ENCODE results near the gene WHRN.

The WHRN gene

GRCh38 chr9:114445616-114446015 is 59.7 kb downstream of the WHRN start:
- no peak for TF ChIP-seq REST (IDR thresholded peaks at IDR 0.05; ENCODE audit: insufficient read depth in 1 of 2, low read depth in 2 of 2, low read length in 2 of 2)

- TF ChIP-seq SIN3A (IDR thresholded peaks at IDR 0.05; ENCODE audit: borderline replicate concordance, insufficient read depth, low read length): no peak
- no peak for TF ChIP-seq TAF1 (IDR thresholded peaks at IDR 0.05; ENCODE audit: borderline replicate concordance, insufficient read depth, low read length)
- TF ChIP-seq REST (IDR thresholded peaks at IDR 0.05; ENCODE audit: insufficient read depth in 1 of 2, low read depth in 2 of 2, low read length in 2 of 2): no peak
- TF ChIP-seq FOXP2 (optimal IDR thresholded peaks at IDR 0.05; ENCODE audit: borderline replicate concordance, extremely low read depth, extremely low read length, insufficient read depth): no peak
- TF ChIP-seq POLR2AphosphoS5 (IDR thresholded peaks at IDR 0.05; ENCODE audit: low read depth, low read length): no peak
Observed at GRCh38 chr9:114442022-114442421, 63.3 kb downstream of the WHRN start.

GRCh38 chr9:114437401-114437893 is 67.8 kb downstream of the WHRN start:
- TF ChIP-seq FOXP2 (optimal IDR thresholded peaks at IDR 0.05; ENCODE audit: borderline replicate concordance, extremely low read depth, extremely low read length, insufficient read depth): no peak
- TF ChIP-seq TAF1 (IDR thresholded peaks at IDR 0.05; ENCODE audit: borderline replicate concordance, insufficient read depth, low read length): no peak
- TF ChIP-seq POLR2AphosphoS5 (IDR thresholded peaks at IDR 0.05; ENCODE audit: low read depth, low read length): no peak
- TF ChIP-seq REST (IDR thresholded peaks at IDR 0.05; ENCODE audit: insufficient read depth in 1 of 2, low read depth in 2 of 2, low read length in 2 of 2): no peak
- TF ChIP-seq SIN3A (IDR thresholded peaks at IDR 0.05; ENCODE audit: borderline replicate concordance, insufficient read depth, low read length): no peak

GRCh38 chr9:114434878-114435311 is 70.4 kb downstream of the WHRN start:
- TF ChIP-seq REST (IDR thresholded peaks at IDR 0.05; ENCODE audit: insufficient read depth in 1 of 2, low read depth in 2 of 2, low read length in 2 of 2) (no peak), FOXP2 (optimal IDR thresholded peaks at IDR 0.05; ENCODE audit: borderline replicate concordance, extremely low read depth, extremely low read length, insufficient read depth) (no peak), SIN3A (IDR thresholded peaks at IDR 0.05; ENCODE audit: borderline replicate concordance, insufficient read depth, low read length) (no peak), POLR2AphosphoS5 (IDR thresholded peaks at IDR 0.05; ENCODE audit: low read depth, low read length) (no peak), TAF1 (IDR thresholded peaks at IDR 0.05; ENCODE audit: borderline replicate concordance, insufficient read depth, low read length) (no peak)

- no peak for TF ChIP-seq FOXP2 (optimal IDR thresholded peaks at IDR 0.05; ENCODE audit: borderline replicate concordance, extremely low read depth, extremely low read length, insufficient read depth)
- no peak for TF ChIP-seq POLR2AphosphoS5 (IDR thresholded peaks at IDR 0.05; ENCODE audit: low read depth, low read length)
- no peak for TF ChIP-seq TAF1 (IDR thresholded peaks at IDR 0.05; ENCODE audit: borderline replicate concordance, insufficient read depth, low read length)
- TF ChIP-seq REST (IDR thresholded peaks at IDR 0.05; ENCODE audit: insufficient read depth in 1 of 2, low read depth in 2 of 2, low read length in 2 of 2): no peak
- TF ChIP-seq SIN3A (IDR thresholded peaks at IDR 0.05; ENCODE audit: borderline replicate concordance, insufficient read depth, low read length): no peak
Observed at GRCh38 chr9:114433720-114434255, 71.5 kb downstream of the WHRN start.
